ENCODE measurements around the gene CFAP298. TPM values are rescaled to one million over a fixed set of nuclear protein-coding genes. Genes with fewer than 3 reads are reported as not detected.

The CFAP298 gene
- total RNA-seq, 1 donor, result 14.8 TPM

- TF ChIP-seq CTCF (IDR thresholded peaks at IDR 0.05; ENCODE audit: extremely low read depth, low read depth, low read length), result no peak
- Histone ChIP-seq H3K36me3 (ENCODE audit: insufficient read depth, low read length) (peaks cover 66% of the 10 kb centered on the region), H3K79me2 (ENCODE audit: insufficient read depth, low read length) (peaks cover 2% of the 10 kb centered on the region), H3K4me3 (ENCODE audit: insufficient read depth, low read length) (no peak overlapping the region), H4K20me1 (ENCODE audit: insufficient read depth, low read length) (peaks cover 4% of the 10 kb centered on the region), H3K27me3 (ENCODE audit: insufficient read depth, low read length) (no peaks in the 10 kb centered on the region), H3K9me3 (ENCODE audit: low read depth, low read length) (no peaks in the 10 kb centered on the region), H3K27ac (ENCODE audit: low read depth, low read length) (no peak overlapping the region), H3K4me2 (ENCODE audit: insufficient read depth, low read length) (no peak overlapping the region), H3K4me1 (ENCODE audit: insufficient read depth, low read length) (no peaks in the 10 kb centered on the region), H2AFZ (ENCODE audit: low read length) (no peak overlapping the region)
- no peak for DNase-seq (ENCODE audit: insufficient read length, low spot score, missing footprints)
Observed at GRCh38 chr21:32604464-32604863, 7.7 kb downstream of the CFAP298 start.

GRCh38 chr21:32603131-32603530 lies 9.0 kb downstream of the CFAP298 start:
- no peaks in the 10 kb centered on the region for H3K4me1 ChIP-seq (ENCODE audit: insufficient read depth, low read length)
- no peak for DNase-seq (ENCODE audit: insufficient read length, low spot score, missing footprints)
- no peaks in the 10 kb centered on the region for H3K27me3 ChIP-seq (ENCODE audit: insufficient read depth, low read length)
- no peak overlapping the region for H3K4me2 ChIP-seq (ENCODE audit: insufficient read depth, low read length)
- TF ChIP-seq CTCF (IDR thresholded peaks at IDR 0.05; ENCODE audit: extremely low read depth, low read depth, low read length), result no peak
- no peaks in the 10 kb centered on the region for H3K79me2 ChIP-seq (ENCODE audit: insufficient read depth, low read length)
- H3K4me3 ChIP-seq (ENCODE audit: insufficient read depth, low read length), result no peak overlapping the region
- no peak overlapping the region for H3K27ac ChIP-seq (ENCODE audit: low read depth, low read length)
- H2AFZ ChIP-seq (ENCODE audit: low read length), result no peak overlapping the region
- H3K36me3 ChIP-seq (ENCODE audit: insufficient read depth, low read length), result peaks cover 62% of the 10 kb centered on the region
- H3K9me3 ChIP-seq (ENCODE audit: low read depth, low read length), result no peaks in the 10 kb centered on the region
- H4K20me1 ChIP-seq (ENCODE audit: insufficient read depth, low read length), result peaks cover 4% of the 10 kb centered on the region

GRCh38 chr21:32602099-32602498 lies 10.1 kb downstream of the CFAP298 start:
- Histone ChIP-seq H3K79me2 (ENCODE audit: insufficient read depth, low read length) (no peaks in the 10 kb centered on the region), H3K4me3 (ENCODE audit: insufficient read depth, low read length) (no peak overlapping the region), H2AFZ (ENCODE audit: low read length) (no peak overlapping the region), H3K9me3 (ENCODE audit: low read depth, low read length) (no peaks in the 10 kb centered on the region), H4K20me1 (ENCODE audit: insufficient read depth, low read length) (peaks cover 4% of the 10 kb centered on the region), H3K36me3 (ENCODE audit: insufficient read depth, low read length) (peaks cover 56% of the 10 kb centered on the region), H3K4me2 (ENCODE audit: insufficient read depth, low read length) (no peak overlapping the region), H3K27ac (ENCODE audit: low read depth, low read length) (no peak overlapping the region), H3K27me3 (ENCODE audit: insufficient read depth, low read length) (no peaks in the 10 kb centered on the region), H3K4me1 (ENCODE audit: insufficient read depth, low read length) (peaks cover 4% of the 10 kb centered on the region)
- no peak for TF ChIP-seq CTCF (IDR thresholded peaks at IDR 0.05; ENCODE audit: extremely low read depth, low read depth, low read length)
- DNase-seq (ENCODE audit: insufficient read length, low spot score, missing footprints), result no peak

GRCh38 chr21:32599526-32599925 lies 12.7 kb downstream of the CFAP298 start:
- DNase-seq (ENCODE audit: insufficient read length, low spot score, missing footprints), result no peak
- no peak overlapping the region for H3K4me2 ChIP-seq (ENCODE audit: insufficient read depth, low read length)
- no peaks in the 10 kb centered on the region for H3K9me3 ChIP-seq (ENCODE audit: low read depth, low read length)
- no peak for TF ChIP-seq CTCF (IDR thresholded peaks at IDR 0.05; ENCODE audit: extremely low read depth, low read depth, low read length)
- no peak overlapping the region for H3K27ac ChIP-seq (ENCODE audit: low read depth, low read length)
- peaks cover 34% of the 10 kb centered on the region for H3K36me3 ChIP-seq (ENCODE audit: insufficient read depth, low read length)
- H4K20me1 ChIP-seq (ENCODE audit: insufficient read depth, low read length), result peaks cover 2% of the 10 kb centered on the region
- H3K79me2 ChIP-seq (ENCODE audit: insufficient read depth, low read length), result no peaks in the 10 kb centered on the region
- H2AFZ ChIP-seq (ENCODE audit: low read length), result no peak overlapping the region
- no peak overlapping the region for H3K4me3 ChIP-seq (ENCODE audit: insufficient read depth, low read length)
- peaks cover 6% of the 10 kb centered on the region for H3K4me1 ChIP-seq (ENCODE audit: insufficient read depth, low read length)
- H3K27me3 ChIP-seq (ENCODE audit: insufficient read depth, low read length), result no peaks in the 10 kb centered on the region

Data from osteoblast (primary cell).